ENCODE results near the gene MS4A10. TPM values are rescaled to one million over a fixed set of nuclear protein-coding genes. Genes with fewer than 3 reads are reported as not detected.

Gene MS4A10
- total RNA-seq, 1 experiment from 2014 or later = not detected

GRCh38 chr11:60763692-60764369 lies 21.3 kb upstream of the MS4A10 start:
- TF ChIP-seq CTCF (conservative IDR thresholded peaks at IDR 0.05; ENCODE audit: low read depth, low read length) (no peak), EZH2phosphoT487 (IDR thresholded peaks at IDR 0.05; ENCODE audit: borderline replicate concordance, low read length) (no peak), EZH2 (IDR thresholded peaks at IDR 0.05; ENCODE audit: low read length, unreplicated experiment) (no peak)
- H3K4me3 ChIP-seq (ENCODE audit: low read length) = no peak overlapping the region
- ChIA-PET POLR2A (ENCODE audit: unreplicated experiment) (no interaction called here), CTCF (interaction anchor here (1.3 kb wide), 1 partner anchor 12 kb away, joined by 7 read pairs; no protein-coding TSS in a partner anchor)
- H3K27ac ChIP-seq (ENCODE audit: low read length) = no peak overlapping the region
- H4K20me1 ChIP-seq (ENCODE audit: low read length) = no peaks in the 10 kb centered on the region
- H3K4me1 ChIP-seq (ENCODE audit: insufficient read depth, low read length) = peaks cover 10% of the 10 kb centered on the region
- no peaks in the 10 kb centered on the region for H3K9me2 ChIP-seq (replicated peaks; ENCODE audit: low read length)
- intact Hi-C loops (cut with micrococcal nuclease) = loop anchor here (5.0 kb wide), 1 partner anchor 497 kb away; no protein-coding TSS in a partner anchor
- peaks cover 37% of the 10 kb centered on the region for H3K27me3 ChIP-seq (ENCODE audit: low read length)
- DNase-seq = peak; percentile 60
- no peaks in the 10 kb centered on the region for H3F3A ChIP-seq (ENCODE audit: low read length, unreplicated experiment)
- peak; percentile 68 for ATAC-seq
- no TSS peak for BruUV-seq (replicated peaks)
- no peaks in the 10 kb centered on the region for H3K9me3 ChIP-seq (ENCODE audit: low read length)
- no peak overlapping the region for H2AFZ ChIP-seq (ENCODE audit: low read length)
- no peak overlapping the region for H3K9ac ChIP-seq (ENCODE audit: low read length)
- H3K36me3 ChIP-seq (ENCODE audit: low read depth, low read length) = no peaks in the 10 kb centered on the region
- peak overlapping the region; percentile 42; the same call in 1 of the 2 replicates for H3K4me2 ChIP-seq (ENCODE audit: low read length)
- H3K79me2 ChIP-seq (ENCODE audit: low read length) = no peaks in the 10 kb centered on the region

- ChIA-PET POLR2A (ENCODE audit: unreplicated experiment) (interaction anchor here (0.6 to 0.7 kb wide), 2 partner anchors 24 to 144 kb away, joined by 3 to 4 read pairs; no protein-coding TSS in a partner anchor), CTCF (no interaction called here)
- H2AFZ ChIP-seq (ENCODE audit: low read length) = no peak overlapping the region
- DNase-seq = no peak
- no peak overlapping the region for H3K4me2 ChIP-seq (ENCODE audit: low read length)
- no peak for ATAC-seq
- no peak overlapping the region for H3K4me3 ChIP-seq (ENCODE audit: low read length)
- no peak overlapping the region for H3K9ac ChIP-seq (ENCODE audit: low read length)
- H3K9me3 ChIP-seq (ENCODE audit: low read length) = no peaks in the 10 kb centered on the region
- no peaks in the 10 kb centered on the region for H3K9me2 ChIP-seq (replicated peaks; ENCODE audit: low read length)
- H4K20me1 ChIP-seq (ENCODE audit: low read length) = no peaks in the 10 kb centered on the region
- peaks cover 28% of the 10 kb centered on the region for H3K27me3 ChIP-seq (ENCODE audit: low read length)
- H3K27ac ChIP-seq (ENCODE audit: low read length) = no peak overlapping the region
- no peaks in the 10 kb centered on the region for H3K36me3 ChIP-seq (ENCODE audit: low read depth, low read length)
- intact Hi-C loops (cut with micrococcal nuclease) = loop anchor here (5.0 kb wide), 1 partner anchor 498 kb away; no protein-coding TSS in a partner anchor
- H3K4me1 ChIP-seq (ENCODE audit: insufficient read depth, low read length) = peaks cover 10% of the 10 kb centered on the region
- no peaks in the 10 kb centered on the region for H3F3A ChIP-seq (ENCODE audit: low read length, unreplicated experiment)
- no peaks in the 10 kb centered on the region for H3K79me2 ChIP-seq (ENCODE audit: low read length)
- TF ChIP-seq CTCF (conservative IDR thresholded peaks at IDR 0.05; ENCODE audit: low read depth, low read length) (no peak), EZH2phosphoT487 (IDR thresholded peaks at IDR 0.05; ENCODE audit: borderline replicate concordance, low read length) (no peak)
- BruUV-seq (replicated peaks) = no TSS peak
Measured at GRCh38 chr11:60764879-60765278, 20.3 kb upstream of the MS4A10 start.

- peaks cover 23% of the 10 kb centered on the region for H3K27me3 ChIP-seq (ENCODE audit: low read length)
- intact Hi-C loops (cut with micrococcal nuclease) = no loop called here
Measured at GRCh38 chr11:60765355-60765754, 19.8 kb upstream of the MS4A10 start.

More at GRCh38 chr11:60765355-60765754, 19.8 kb upstream of the MS4A10 start:
- H3K9me2 ChIP-seq (replicated peaks; ENCODE audit: low read length) = no peaks in the 10 kb centered on the region
- TF ChIP-seq EZH2 (IDR thresholded peaks at IDR 0.05; ENCODE audit: low read length, unreplicated experiment) (no peak), EZH2phosphoT487 (IDR thresholded peaks at IDR 0.05; ENCODE audit: borderline replicate concordance, low read length) (no peak), CTCF (conservative IDR thresholded peaks at IDR 0.05; ENCODE audit: low read depth, low read length) (no peak)
- BruUV-seq (replicated peaks) = no TSS peak
- no peak overlapping the region for H3K4me3 ChIP-seq (ENCODE audit: low read length)
- H3K4me2 ChIP-seq (ENCODE audit: low read length) = no peak overlapping the region
- no peak overlapping the region for H2AFZ ChIP-seq (ENCODE audit: low read length)
- H3K27ac ChIP-seq (ENCODE audit: low read length) = no peak overlapping the region
- ChIA-PET POLR2A (ENCODE audit: unreplicated experiment) (interaction anchor here (0.7 kb wide), 1 partner anchor 144 kb away, joined by 4 read pairs; no protein-coding TSS in a partner anchor), CTCF (no interaction called here)
- H3K4me1 ChIP-seq (ENCODE audit: insufficient read depth, low read length) = peaks cover 10% of the 10 kb centered on the region
- H4K20me1 ChIP-seq (ENCODE audit: low read length) = no peaks in the 10 kb centered on the region
- no peaks in the 10 kb centered on the region for H3F3A ChIP-seq (ENCODE audit: low read length, unreplicated experiment)
- H3K36me3 ChIP-seq (ENCODE audit: low read depth, low read length) = no peaks in the 10 kb centered on the region
- no peaks in the 10 kb centered on the region for H3K9me3 ChIP-seq (ENCODE audit: low read length)
- H3K9ac ChIP-seq (ENCODE audit: low read length) = no peak overlapping the region
- DNase-seq (no peak), ATAC-seq (no peak)
- no peaks in the 10 kb centered on the region for H3K79me2 ChIP-seq (ENCODE audit: low read length)

Data from PC-3 (cell line).